GM19193 (cell line): ENCODE measurements around the gene OR8B4.

ENCODE experiments used
- POLR2A ChIP-seq: IDR thresholded peaks from 4 replicates; pipeline ENCODE4 v1.6.1; 2011; ENCODE audit not compliant: insufficient read depth, insufficient read length; ENCODE audit errors: extremely low read depth

The OR8B4 gene

GRCh38 chr11:124440608-124441007, 15.9 kb upstream of the OR8B4 start:
- TF ChIP-seq POLR2A = no peak

GRCh38 chr11:124434699-124435098, 10.0 kb upstream of the OR8B4 start:
- no peak for TF ChIP-seq POLR2A

DNA sequence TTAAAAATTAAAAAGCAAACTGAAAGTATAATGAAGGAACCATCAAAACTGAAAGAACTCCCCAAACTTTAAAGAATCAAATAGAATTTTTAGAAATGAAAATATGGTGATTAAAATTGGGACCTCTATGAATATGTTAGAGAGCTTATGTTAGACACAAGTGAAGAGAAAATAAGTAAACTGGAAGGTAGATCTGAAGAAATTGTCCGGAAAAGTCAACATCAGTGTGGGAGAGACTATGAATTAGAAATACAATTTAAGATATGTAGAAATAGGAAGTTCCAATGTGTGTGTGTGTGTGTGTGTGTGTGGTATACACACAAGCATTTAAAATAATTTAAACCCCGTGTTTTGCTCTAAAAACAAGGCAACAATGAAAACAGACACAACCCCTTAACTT, 4.9 kb upstream of the OR8B4 start:
- TF ChIP-seq POLR2A = no peak

DNA sequence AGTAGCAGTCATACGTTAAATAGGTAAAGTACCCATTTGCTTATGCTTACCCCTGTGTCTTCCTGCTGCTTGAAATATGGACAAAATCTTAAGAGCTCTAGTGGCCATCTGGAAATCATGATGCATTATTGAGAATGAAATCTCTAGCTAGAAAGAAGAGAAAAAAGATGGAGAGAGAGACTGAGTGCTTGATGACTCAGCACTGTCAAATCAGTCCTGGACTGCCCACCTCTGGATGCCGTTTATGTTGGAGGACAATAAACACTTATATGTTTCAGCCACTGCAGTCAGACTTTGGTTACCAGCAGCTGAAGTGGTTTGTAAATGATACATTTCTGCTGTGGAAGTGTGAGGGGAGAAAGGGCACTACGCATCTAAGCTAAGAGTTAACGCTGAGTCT, 3.6 kb downstream of the OR8B4 start:
- no peak for TF ChIP-seq POLR2A

DNA sequence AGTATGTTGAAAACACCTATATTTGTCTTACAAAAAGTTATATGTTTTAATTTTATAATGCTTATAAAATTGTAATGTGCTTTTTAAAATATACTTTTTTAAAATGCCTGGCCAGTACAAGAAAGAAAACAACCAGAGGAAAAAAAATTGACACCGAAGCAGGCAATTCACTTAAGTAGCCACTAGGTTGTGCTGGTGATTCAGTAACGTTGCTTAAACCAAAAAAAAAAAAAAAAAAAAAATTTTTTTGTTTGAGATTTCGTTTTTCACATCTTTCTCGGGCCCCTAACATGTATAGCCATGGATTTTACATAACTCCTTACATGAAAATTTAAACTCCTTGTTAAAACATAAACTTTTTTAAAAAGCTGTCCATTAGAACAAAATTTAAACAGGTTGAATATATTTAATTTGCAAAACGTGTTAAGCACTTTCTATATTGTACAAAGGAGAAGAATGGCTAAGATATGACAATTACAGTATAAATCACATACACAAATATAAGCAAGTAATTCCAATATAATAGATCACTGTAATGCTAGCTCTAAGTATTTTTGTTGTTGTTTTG, 9.2 kb downstream of the OR8B4 start:
- TF ChIP-seq POLR2A = no peak

DNA sequence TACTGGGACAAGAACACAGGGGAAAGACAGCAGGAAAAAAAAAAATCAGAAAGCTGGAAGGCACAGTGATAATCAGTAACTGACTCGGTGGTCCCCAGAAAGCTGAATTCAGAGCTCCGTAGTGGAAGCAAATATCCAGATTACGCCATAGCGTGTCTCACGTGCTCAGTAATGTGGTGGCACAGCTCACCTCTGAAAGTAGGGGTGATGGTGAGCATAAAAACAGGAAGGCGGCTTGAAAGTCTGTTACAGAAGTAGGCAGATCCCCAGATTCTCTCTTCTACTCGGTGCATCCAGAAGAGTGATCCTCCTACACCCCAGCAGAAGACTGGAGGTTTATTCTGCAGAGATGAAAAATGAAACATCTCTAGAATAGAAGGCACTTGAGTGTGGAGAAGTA, 14.8 kb downstream of the OR8B4 start:
- no peak for TF ChIP-seq POLR2A

- TF ChIP-seq POLR2A = no peak
These were observed 19.1 kb downstream of the OR8B4 start for GRCh38 chr11:124405581-124405980.

DNA sequence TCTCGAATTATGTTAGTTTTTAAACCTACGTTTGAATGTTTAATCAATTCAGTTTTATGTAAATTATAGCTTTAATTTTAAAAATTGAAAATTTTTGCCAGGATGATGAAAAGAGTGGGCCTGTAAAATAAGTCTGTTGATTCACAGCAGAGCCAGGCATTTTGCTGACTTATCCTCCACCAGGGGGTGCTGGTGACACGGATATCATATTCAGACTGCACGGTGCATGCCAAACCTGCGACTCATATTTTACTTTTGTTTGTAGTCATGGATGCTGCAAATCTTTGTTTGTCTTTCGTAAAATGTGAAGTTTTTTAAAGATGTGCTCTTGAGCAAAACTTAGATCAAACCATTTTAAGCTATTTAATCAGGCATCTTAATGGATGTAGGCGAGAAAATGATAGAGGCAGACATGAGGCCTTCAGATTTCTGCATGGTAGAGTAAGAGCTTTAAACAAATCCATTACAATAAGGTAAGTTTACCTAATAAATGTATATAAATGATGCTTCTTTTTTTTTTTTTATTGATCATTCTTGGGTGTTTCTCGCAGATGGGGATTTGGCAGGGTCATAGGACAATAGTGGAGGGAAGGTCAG, 22.2 kb downstream of the OR8B4 start:
- TF ChIP-seq POLR2A = no peak

GRCh38 chr11:124398924-124399323, 25.7 kb downstream of the OR8B4 start, which contains the start of gene OR8B3:
Gene OR8B3, minus strand, starts transcription at chr11:124399024. Its CDS starts 1,673 bp downstream, at chr11:124397351.
- no peak for TF ChIP-seq POLR2A

- no peak for TF ChIP-seq POLR2A
These were observed 30.3 kb downstream of the OR8B4 start for GRCh38 chr11:124394408-124394807.

DNA sequence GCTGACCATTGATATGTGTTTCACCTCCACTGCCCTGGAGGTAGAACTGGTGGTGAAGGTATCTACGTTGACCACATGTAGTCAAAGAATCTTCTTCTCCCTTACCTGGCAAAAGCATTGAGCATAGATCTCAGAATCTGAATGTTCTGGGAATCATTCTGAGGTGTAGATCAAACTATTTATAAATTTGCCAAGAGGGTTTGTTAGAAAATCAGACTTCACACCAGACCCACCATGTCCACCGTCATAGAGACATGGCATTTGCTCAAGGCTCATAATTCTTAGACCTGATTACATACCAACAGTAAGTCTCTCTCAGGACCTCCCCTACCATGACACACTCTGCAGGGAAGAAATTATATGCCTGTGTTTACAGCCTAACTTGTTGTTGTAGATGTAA, 40.3 kb downstream of the OR8B4 start, which contains the start of gene OR8B2:
Gene OR8B2 (minus strand): TSS at position 101 of the 400 bp plus-strand sequence. CDS start 1,156 bp downstream, outside the sequence.
- no peak for TF ChIP-seq POLR2A

DNA sequence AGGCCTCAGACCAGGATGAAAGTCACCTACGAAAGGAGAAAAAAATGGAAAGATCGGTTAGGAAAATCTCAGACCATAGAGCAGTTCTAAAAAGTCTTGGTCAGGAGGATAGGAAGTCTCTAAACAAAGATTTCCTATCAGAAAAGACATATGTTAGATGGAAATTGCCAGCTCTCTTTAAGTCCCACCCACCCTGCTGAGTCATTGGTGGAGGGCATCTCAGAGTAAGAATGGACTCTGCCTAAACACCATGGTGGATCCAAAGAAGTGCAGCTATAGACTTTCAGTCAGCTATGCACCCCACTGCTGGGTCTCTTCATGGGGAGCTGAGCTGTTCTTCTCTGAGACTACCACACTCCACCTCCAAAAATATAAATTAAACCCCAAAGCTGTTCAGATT, 44.1 kb downstream of the OR8B4 start:
- no peak for TF ChIP-seq POLR2A

DNA sequence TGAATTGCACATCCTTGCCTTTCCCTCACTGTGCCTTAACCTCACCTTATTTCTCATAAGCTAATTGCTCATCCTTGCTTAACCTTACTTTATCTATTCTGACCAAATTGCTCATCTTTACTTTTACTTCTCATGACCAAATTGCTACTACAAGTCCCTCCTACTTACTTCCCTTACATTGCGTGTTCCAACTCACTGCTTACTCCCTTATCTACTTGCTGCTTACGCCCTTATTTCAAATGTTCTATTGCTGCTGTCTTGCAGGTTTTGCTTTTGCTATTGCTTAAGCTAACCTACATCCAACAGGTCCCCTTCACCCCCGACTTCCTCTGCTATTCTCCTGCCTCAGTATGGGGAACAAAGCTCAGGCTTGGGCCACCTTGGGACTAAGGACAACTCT, 48.4 kb downstream of the OR8B4 start:
- no peak for TF ChIP-seq POLR2A
